Spleen (tissue), 7 donors: ENCODE measurements around the gene LRP1-AS.
A peak's percentile ranks its signal among the peaks of the same experiment; 100 is the strongest.

Experiments used
- POLR2A ChIP-seq, 3 donors: fragments of 450-650 bp; IDR thresholded peaks; one replicate each; pipeline ENCODE4 v1.5.1; 2017; ENCODE audit warnings: antibody characterized with exemption in 3 of 3, mild to moderate bottlenecking in 1 of 3
- POLR2AphosphoS5 ChIP-seq, 3 donors: sonication (generic); formaldehyde crosslinking; IDR thresholded peaks; one replicate each; pipeline ENCODE4 v1.5.1; 2017; ENCODE audit warnings: antibody characterized with exemption in 3 of 3
- TF ChIP-seq, protein P1 (sequence below), 11 experiments: fragments of 200-600 bp in 7 of 11; fragments of 450-650 bp in 4 of 11; sonication (generic) in 4 of 11; IDR thresholded peaks in 8 of 11; conservative IDR thresholded peaks in 3 of 11; 1 replicate in 7 of 11; 2 replicates in 4 of 11; pipeline versions ENCODE4 v1.4.0 to v1.8.0; 2016 to 2021; ENCODE audit warnings: antibody characterized with exemption in 11 of 11, inconsistent platforms in 4 of 11, mild to moderate bottlenecking in 1 of 11
- donor health status: DM: no; HTN: no; CAD: no; lungs with moderate emphysema.
- donor health status: DM: no; HTN: no; CAD: no.
- donor health status: DM: no; HTN: no; CAD: no.

- TF ChIP-seq, protein P1, sequence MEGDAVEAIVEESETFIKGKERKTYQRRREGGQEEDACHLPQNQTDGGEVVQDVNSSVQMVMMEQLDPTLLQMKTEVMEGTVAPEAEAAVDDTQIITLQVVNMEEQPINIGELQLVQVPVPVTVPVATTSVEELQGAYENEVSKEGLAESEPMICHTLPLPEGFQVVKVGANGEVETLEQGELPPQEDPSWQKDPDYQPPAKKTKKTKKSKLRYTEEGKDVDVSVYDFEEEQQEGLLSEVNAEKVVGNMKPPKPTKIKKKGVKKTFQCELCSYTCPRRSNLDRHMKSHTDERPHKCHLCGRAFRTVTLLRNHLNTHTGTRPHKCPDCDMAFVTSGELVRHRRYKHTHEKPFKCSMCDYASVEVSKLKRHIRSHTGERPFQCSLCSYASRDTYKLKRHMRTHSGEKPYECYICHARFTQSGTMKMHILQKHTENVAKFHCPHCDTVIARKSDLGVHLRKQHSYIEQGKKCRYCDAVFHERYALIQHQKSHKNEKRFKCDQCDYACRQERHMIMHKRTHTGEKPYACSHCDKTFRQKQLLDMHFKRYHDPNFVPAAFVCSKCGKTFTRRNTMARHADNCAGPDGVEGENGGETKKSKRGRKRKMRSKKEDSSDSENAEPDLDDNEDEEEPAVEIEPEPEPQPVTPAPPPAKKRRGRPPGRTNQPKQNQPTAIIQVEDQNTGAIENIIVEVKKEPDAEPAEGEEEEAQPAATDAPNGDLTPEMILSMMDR (IDR thresholded peaks at IDR 0.05 in 8 of 11, conservative IDR thresholded peaks at IDR 0.05 in 3 of 11), result no peak
- TF ChIP-seq POLR2AphosphoS5 (IDR thresholded peaks at IDR 0.05) (peak in 1 of 3 donors; percentile 9), POLR2A (IDR thresholded peaks at IDR 0.05) (no peak)
Measured at GRCh38 chr12:57179331-57180086, 32.1 kb upstream of the LRP1-AS start.
